SK-N-SH treated with all-trans-retinoic acid at 6 μM for 48 hours (cell line): ENCODE measurements around the gene ITPR3.

ENCODE experiments used
- ATAC-seq: fragments of 200-7000 bp; cut with Tn5 transposase; 3 replicates; pipeline ENCODE4 v1.9.1; 2020; ENCODE audit warnings: mild to moderate bottlenecking, moderate library complexity
- ARNTL ChIP-seq: fragments of 450-650 bp; formaldehyde crosslinking; IDR thresholded peaks from 2 replicates; pipeline ENCODE4 v1.5.0; 2020; ENCODE audit warnings: low read depth, mild to moderate bottlenecking, moderate library complexity, borderline replicate concordance
- BACH2 ChIP-seq: fragments of 250-450 bp; sonication (Bioruptor Pico); IDR thresholded peaks from 2 replicates; pipeline ENCODE4 v1.9.0; 2021; ENCODE audit warnings: mild to moderate bottlenecking, borderline replicate concordance
- CSDC2 ChIP-seq: fragments of 250-450 bp; sonication (Bioruptor Pico); IDR thresholded peaks from 2 replicates; pipeline ENCODE4 v1.5.0; 2020; ENCODE audit warnings: mild to moderate bottlenecking, moderate library complexity
- CSRNP3 ChIP-seq: fragments of 250-450 bp; sonication (Bioruptor Pico); IDR thresholded peaks from 2 replicates; pipeline ENCODE4 v1.5.1; 2021; ENCODE audit warnings: mild to moderate bottlenecking, moderate library complexity
- ESRRG ChIP-seq: fragments of 250-450 bp; sonication (Bioruptor Pico); IDR thresholded peaks from 2 replicates; pipeline ENCODE4 v1.6.1; 2021; ENCODE audit warnings: mild to moderate bottlenecking
- GLIS3 ChIP-seq: fragments of 250-450 bp; sonication (Bioruptor Pico); IDR thresholded peaks from 2 replicates; pipeline ENCODE4 v1.5.0; 2020; ENCODE audit warnings: mild to moderate bottlenecking, moderate library complexity
- ISL1 ChIP-seq: fragments of 250-450 bp; sonication (Bioruptor Pico); IDR thresholded peaks from 2 replicates; pipeline ENCODE4 v2.1.2; 2022; ENCODE audit warnings: mild to moderate bottlenecking, moderate library complexity
- OSR1 ChIP-seq: fragments of 250-450 bp; sonication (Bioruptor Pico); IDR thresholded peaks from 2 replicates; pipeline ENCODE4 v1.8.0; 2022; ENCODE audit warnings: moderate library complexity, mild to moderate bottlenecking, inconsistent platforms
- PPARA ChIP-seq: fragments of 250-450 bp; sonication (Bioruptor Pico); IDR thresholded peaks from 2 replicates; pipeline ENCODE4 v1.5.0; 2020; ENCODE audit warnings: mild to moderate bottlenecking, borderline replicate concordance
- RARB ChIP-seq: fragments of 250-450 bp; sonication (Bioruptor Pico); IDR thresholded peaks from 2 replicates; pipeline ENCODE4 v1.8.0; 2021; ENCODE audit warnings: mild to moderate bottlenecking, moderate library complexity
- SNAI2 ChIP-seq: fragments of 250-450 bp; sonication (Bioruptor Pico); IDR thresholded peaks from 2 replicates; pipeline ENCODE4 v1.5.0; 2020; ENCODE audit warnings: mild to moderate bottlenecking, moderate library complexity
- TCF4 ChIP-seq: fragments of 250-450 bp; sonication (Bioruptor Pico); IDR thresholded peaks from 2 replicates; pipeline ENCODE4 v1.8.0; 2021; ENCODE audit warnings: mild to moderate bottlenecking, moderate library complexity, borderline replicate concordance
- TOX ChIP-seq: fragments of 250-450 bp; sonication (Bioruptor Pico); IDR thresholded peaks from 2 replicates; pipeline ENCODE4 v1.8.0; 2021; ENCODE audit warnings: mild to moderate bottlenecking, moderate library complexity, borderline replicate concordance
- TSHZ2 ChIP-seq: fragments of 250-450 bp; sonication (Bioruptor Pico); IDR thresholded peaks from 2 replicates; pipeline ENCODE4 v1.5.0; 2020; ENCODE audit warnings: mild to moderate bottlenecking, moderate library complexity
- ZC3H10 ChIP-seq: fragments of 250-450 bp; sonication (Bioruptor Pico); IDR thresholded peaks from 2 replicates; pipeline ENCODE4 v1.5.1; 2021; ENCODE audit warnings: mild to moderate bottlenecking, moderate library complexity
- ZFP3 ChIP-seq: fragments of 250-450 bp; sonication (Bioruptor Pico); IDR thresholded peaks from 2 replicates; pipeline ENCODE4 v1.5.0; 2020; ENCODE audit warnings: mild to moderate bottlenecking, moderate library complexity
- ZNF565 ChIP-seq: fragments of 450-650 bp; formaldehyde crosslinking; conservative IDR thresholded peaks from 2 replicates; pipeline ENCODE4 v1.5.0; 2020; ENCODE audit warnings: low read depth, mild to moderate bottlenecking, moderate library complexity
- ZNF70 ChIP-seq: fragments of 450-650 bp; formaldehyde crosslinking; IDR thresholded peaks from 2 replicates; pipeline ENCODE4 v1.5.0; 2020; ENCODE audit warnings: mild to moderate bottlenecking, moderate library complexity
- ZNF8 ChIP-seq: fragments of 450-650 bp; formaldehyde crosslinking; IDR thresholded peaks from 2 replicates; pipeline ENCODE4 v1.5.0; 2020; ENCODE audit warnings: mild to moderate bottlenecking, moderate library complexity
- TF ChIP-seq, protein P1 (sequence below): fragments of 250-450 bp; sonication (Bioruptor Pico); IDR thresholded peaks from 2 replicates; pipeline ENCODE4 v1.8.0; 2020; ENCODE audit warnings: mild to moderate bottlenecking, moderate library complexity, borderline replicate concordance
- TF ChIP-seq, protein P2 (sequence below): fragments of 250-450 bp; sonication (Bioruptor Pico); IDR thresholded peaks from 2 replicates; pipeline ENCODE4 v1.5.1; 2020; ENCODE audit warnings: low read depth, mild to moderate bottlenecking, moderate library complexity

Gene ITPR3

DNA sequence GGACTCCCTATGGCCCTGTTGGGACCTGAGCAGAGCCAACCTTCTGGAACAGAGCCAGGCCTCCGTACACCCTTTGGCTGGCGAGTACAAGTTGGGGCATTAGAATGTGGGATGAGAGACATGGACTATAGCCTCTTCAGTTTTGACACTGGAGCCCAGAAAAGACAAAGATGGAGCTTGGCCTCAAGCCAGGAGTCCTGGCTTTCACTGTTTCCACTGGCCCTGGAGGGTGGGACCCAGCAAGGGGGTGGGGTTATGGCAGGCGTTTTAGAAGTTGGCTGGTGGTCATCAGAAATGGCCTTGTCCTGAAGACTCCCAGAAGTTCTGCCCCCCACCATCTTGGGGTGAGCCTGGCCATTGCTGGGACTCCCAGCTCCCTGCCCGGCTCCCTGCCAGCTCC, 21.8 kb downstream of the ITPR3 start:
- TF ChIP-seq CSDC2 (CRISPR knock-in tag) (no peak), TOX (CRISPR knock-in tag) (no peak), RARB (CRISPR knock-in tag) (no peak), ZNF565 (CRISPR knock-in tag) (no peak), ZC3H10 (CRISPR knock-in tag) (no peak)
- ATAC-seq = no peak

DNA sequence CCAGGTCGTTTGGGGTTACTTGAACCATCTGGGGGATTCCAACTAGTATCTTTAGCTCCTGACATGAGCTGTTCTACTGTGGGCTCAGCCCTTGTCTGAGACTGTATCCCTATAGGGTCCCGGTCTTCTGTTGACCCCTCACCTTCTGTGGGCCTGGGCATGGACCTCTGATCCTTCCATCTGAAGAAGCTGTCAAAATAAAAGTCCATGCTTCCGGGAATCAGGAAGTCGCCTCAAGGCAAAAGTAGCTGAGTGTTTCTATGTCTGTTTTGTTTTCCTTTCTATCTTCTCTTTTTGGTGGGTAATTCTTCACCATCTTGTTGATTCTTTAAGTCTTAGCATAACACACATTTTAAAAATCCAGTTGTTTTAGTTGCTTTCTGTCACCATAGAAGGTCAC, 30.3 kb downstream of the ITPR3 start:
- ATAC-seq = no peak
- TF ChIP-seq ZNF70 (CRISPR knock-in tag) (no peak), ARNTL (CRISPR knock-in tag) (no peak)

DNA sequence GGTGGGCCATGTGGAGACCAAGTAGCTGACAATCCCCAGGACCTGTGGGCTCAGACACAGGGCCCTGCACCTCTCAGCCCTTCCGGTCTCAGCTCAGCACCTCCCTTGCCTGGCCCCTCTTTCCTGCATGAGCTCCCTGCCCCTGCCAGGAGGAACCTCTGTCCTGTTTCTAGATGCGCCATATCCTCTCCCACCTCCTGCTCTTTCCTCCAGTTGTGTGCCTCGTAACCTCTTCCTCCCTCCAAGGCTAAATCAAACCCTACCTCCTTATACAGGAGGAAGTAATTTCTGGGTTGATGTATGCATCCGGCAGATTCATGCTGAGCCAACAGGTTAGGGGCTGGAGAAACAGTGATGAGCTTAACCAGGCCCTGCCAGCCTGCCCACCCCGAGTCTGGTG, 30.9 kb downstream of the ITPR3 start:
- ATAC-seq = no peak
- TF ChIP-seq TCF4 (no peak), ZNF8 (no peak), GLIS3 (CRISPR knock-in tag) (no peak), CSRNP3 (no peak), OSR1 (CRISPR knock-in tag) (no peak), CSDC2 (CRISPR knock-in tag) (no peak), ZNF565 (CRISPR knock-in tag) (no peak), ZNF70 (CRISPR knock-in tag) (no peak), ESRRG (CRISPR knock-in tag) (no peak), SNAI2 (no peak), PPARA (CRISPR knock-in tag) (no peak), ARNTL (CRISPR knock-in tag) (no peak), ZC3H10 (CRISPR knock-in tag) (no peak), TSHZ2 (CRISPR knock-in tag) (no peak), ISL1 (no peak), ZFP3 (CRISPR knock-in tag) (no peak), BACH2 (no peak), TOX (CRISPR knock-in tag) (no peak)
- TF ChIP-seq, protein P1, sequence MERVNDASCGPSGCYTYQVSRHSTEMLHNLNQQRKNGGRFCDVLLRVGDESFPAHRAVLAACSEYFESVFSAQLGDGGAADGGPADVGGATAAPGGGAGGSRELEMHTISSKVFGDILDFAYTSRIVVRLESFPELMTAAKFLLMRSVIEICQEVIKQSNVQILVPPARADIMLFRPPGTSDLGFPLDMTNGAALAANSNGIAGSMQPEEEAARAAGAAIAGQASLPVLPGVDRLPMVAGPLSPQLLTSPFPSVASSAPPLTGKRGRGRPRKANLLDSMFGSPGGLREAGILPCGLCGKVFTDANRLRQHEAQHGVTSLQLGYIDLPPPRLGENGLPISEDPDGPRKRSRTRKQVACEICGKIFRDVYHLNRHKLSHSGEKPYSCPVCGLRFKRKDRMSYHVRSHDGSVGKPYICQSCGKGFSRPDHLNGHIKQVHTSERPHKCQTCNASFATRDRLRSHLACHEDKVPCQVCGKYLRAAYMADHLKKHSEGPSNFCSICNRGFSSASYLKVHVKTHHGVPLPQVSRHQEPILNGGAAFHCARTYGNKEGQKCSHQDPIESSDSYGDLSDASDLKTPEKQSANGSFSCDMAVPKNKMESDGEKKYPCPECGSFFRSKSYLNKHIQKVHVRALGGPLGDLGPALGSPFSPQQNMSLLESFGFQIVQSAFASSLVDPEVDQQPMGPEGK (CRISPR knock-in tag) = no peak
- TF ChIP-seq, protein P2, sequence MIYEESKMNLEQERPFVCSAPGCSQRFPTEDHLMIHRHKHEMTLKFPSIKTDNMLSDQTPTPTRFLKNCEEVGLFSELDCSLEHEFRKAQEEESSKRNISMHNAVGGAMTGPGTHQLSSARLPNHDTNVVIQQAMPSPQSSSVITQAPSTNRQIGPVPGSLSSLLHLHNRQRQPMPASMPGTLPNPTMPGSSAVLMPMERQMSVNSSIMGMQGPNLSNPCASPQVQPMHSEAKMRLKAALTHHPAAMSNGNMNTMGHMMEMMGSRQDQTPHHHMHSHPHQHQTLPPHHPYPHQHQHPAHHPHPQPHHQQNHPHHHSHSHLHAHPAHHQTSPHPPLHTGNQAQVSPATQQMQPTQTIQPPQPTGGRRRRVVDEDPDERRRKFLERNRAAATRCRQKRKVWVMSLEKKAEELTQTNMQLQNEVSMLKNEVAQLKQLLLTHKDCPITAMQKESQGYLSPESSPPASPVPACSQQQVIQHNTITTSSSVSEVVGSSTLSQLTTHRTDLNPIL (CRISPR knock-in tag) = no peak

DNA sequence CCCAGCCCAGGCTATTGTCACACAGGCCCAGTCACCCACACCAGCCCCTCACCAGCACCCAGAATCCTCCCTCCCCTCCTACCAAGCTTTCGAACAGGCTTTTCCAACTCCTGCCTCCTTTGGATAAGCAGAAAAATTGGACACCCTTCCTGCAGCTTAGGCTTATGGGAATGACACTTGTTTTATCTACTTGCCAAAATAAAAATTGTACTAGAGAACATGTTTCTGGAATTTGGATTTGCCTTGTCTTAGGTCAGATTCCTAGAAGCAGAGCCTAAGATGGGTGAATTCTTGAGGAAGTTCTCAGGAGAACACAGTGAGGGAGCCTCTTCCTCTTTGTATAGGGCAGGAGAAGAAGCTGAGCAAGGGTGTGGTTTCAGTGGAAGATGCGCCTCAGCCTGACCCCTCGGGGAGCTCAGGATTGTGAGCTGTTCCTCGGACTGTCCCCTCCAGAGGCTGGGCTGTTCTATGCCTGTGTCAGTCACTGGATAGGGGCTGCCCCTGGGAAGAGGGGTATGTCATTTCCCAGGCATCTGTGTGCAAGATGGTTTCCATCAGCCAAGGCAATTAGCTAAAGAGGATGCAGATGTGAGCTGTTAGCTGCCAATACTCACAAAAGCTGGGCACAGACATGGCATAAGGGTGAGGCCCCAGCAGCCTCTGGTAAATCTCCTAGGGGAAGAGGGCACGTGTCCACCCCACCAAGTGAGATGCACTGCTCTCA, 33.9 kb downstream of the ITPR3 start:
- ATAC-seq = peak; percentile 87
- TF ChIP-seq ZNF8 = peak; percentile 83
- no peak for TF ChIP-seq PPARA (CRISPR knock-in tag)
- peak; percentile 91 for TF ChIP-seq TCF4
